Neural progenitor cell (in vitro differentiated cells): Measurements from ENCODE around the gene SARM1. TPM values are rescaled to one million over a fixed set of nuclear protein-coding genes. Genes with fewer than 3 reads are reported as not detected.
A peak's percentile ranks its signal among the peaks of the same experiment; 100 is the strongest.

Experiments used
- DNase-seq: peaks from one replicate; pipeline ENCODE4 v3.0.0-alpha.2; 2016; ENCODE audit warnings: low spot score
- H2AFZ ChIP-seq: fragments of 200-600 bp; sonication (generic); replicated peaks from 2 replicates; pipeline ENCODE4 v1.6.1; 2016; ENCODE audit warnings: antibody characterized with exemption
- H3F3A ChIP-seq: fragments of 200-600 bp; sonication (generic); 2 replicates; pipeline ENCODE4 v1.6.1; 2016; ENCODE audit warnings: antibody characterized with exemption, low read depth
- H3K27ac ChIP-seq: fragments of 200-600 bp; sonication (generic); 2 replicates; pipeline ENCODE4 v1.5.1; 2016; ENCODE audit warnings: mild to moderate bottlenecking
- H3K27me3 ChIP-seq: fragments of 200-600 bp; sonication (generic); 2 replicates; pipeline ENCODE4 v1.6.1; 2016; ENCODE audit warnings: mild to moderate bottlenecking, moderate library complexity
- H3K36me3 ChIP-seq: fragments of 200-600 bp; sonication (generic); 2 replicates; pipeline ENCODE4 v1.5.1; 2016
- H3K4me1 ChIP-seq: fragments of 200-600 bp; sonication (generic); 2 replicates; pipeline ENCODE4 v1.6.1; 2016; ENCODE audit warnings: mixed run types
- H3K4me2 ChIP-seq: fragments of 200-600 bp; sonication (generic); 2 replicates; pipeline ENCODE4 v1.6.1; 2016
- H3K4me3 ChIP-seq: fragments of 200-600 bp; sonication (generic); 2 replicates; pipeline ENCODE4 v1.5.1; 2016
- H3K79me2 ChIP-seq: fragments of 200-600 bp; sonication (generic); 2 replicates; pipeline ENCODE4 v1.6.1; 2016; ENCODE audit warnings: low read depth
- H3K9ac ChIP-seq: fragments of 200-600 bp; sonication (generic); 2 replicates; pipeline ENCODE4 v1.6.1; 2016
- H3K9me3 ChIP-seq: fragments of 200-600 bp; sonication (generic); 2 replicates; pipeline ENCODE4 v1.5.1; 2016; ENCODE audit warnings: low read depth
- H4K20me1 ChIP-seq: fragments of 200-600 bp; sonication (generic); 2 replicates; pipeline ENCODE4 v1.6.1; 2016; ENCODE audit warnings: low read depth
- H3K27ac Mint-ChIP-seq: 3 replicates; pipeline ENCODE4 v1.8.0; 2021; ENCODE audit warnings: mixed read lengths
- H3K27me3 Mint-ChIP-seq: 2 replicates; pipeline ENCODE4 v1.8.0; 2022; ENCODE audit warnings: low read depth, mild to moderate bottlenecking, inconsistent platforms, moderate library complexity, mixed read lengths; ENCODE audit not compliant: insufficient read depth
- H3K36me3 Mint-ChIP-seq: 3 replicates; pipeline ENCODE4 v1.8.0; 2021; ENCODE audit warnings: mixed read lengths
- H3K4me1 Mint-ChIP-seq: 3 replicates; pipeline ENCODE4 v1.8.0; 2021; ENCODE audit warnings: mixed read lengths
- H3K4me3 Mint-ChIP-seq: 3 replicates; pipeline ENCODE4 v1.8.0; 2021; ENCODE audit warnings: mild to moderate bottlenecking, moderate library complexity, mixed read lengths
- H3K9me3 Mint-ChIP-seq: 3 replicates; pipeline ENCODE4 v1.8.0; 2020; ENCODE audit warnings: mixed read lengths
- CTCF ChIP-seq: fragments of 200-600 bp; sonication (generic); IDR thresholded peaks from 2 replicates; pipeline ENCODE4 v1.5.1; 2017; ENCODE audit warnings: antibody characterized with exemption, mild to moderate bottlenecking
- EZH2 ChIP-seq: fragments of 200-600 bp; sonication (generic); IDR thresholded peaks from 2 replicates; pipeline ENCODE4 v1.6.1; 2017; ENCODE audit warnings: antibody characterized with exemption, mild to moderate bottlenecking, moderate library complexity
- EZH2phosphoT487 ChIP-seq: fragments of 200-600 bp; sonication (generic); IDR thresholded peaks from 2 replicates; pipeline ENCODE4 v1.6.1; 2017; ENCODE audit warnings: antibody characterized with exemption
- total RNA-seq: library from RNA; depleted of rRNA; stranded (reverse); fragments of >200 nt; gene quantifications from 2 replicates; pipeline ENCODE4 v1.2.3, GENCODE V29; 2015; ENCODE audit warnings: low replicate concordance

The SARM1 gene
- total RNA-seq, 1 donor from 2014 or later = 3.1 TPM

GRCh38 chr17:28350271-28350670 lies 21.2 kb upstream of the SARM1 start:
- H3K79me2 ChIP-seq = no peaks in the 10 kb centered on the region
- Mint-ChIP-seq H3K9me3 (no peaks in the 10 kb centered on the region), H3K4me1 (peaks cover 10% of the 10 kb centered on the region), H3K4me3 (no peak overlapping the region), H3K27ac (no peak overlapping the region), H3K27me3 (no peaks in the 10 kb centered on the region), H3K36me3 (peaks cover 17% of the 10 kb centered on the region)
- no peak overlapping the region for H3K4me3 ChIP-seq
- H2AFZ ChIP-seq = no peak overlapping the region
- peaks cover 6% of the 10 kb centered on the region for H3K36me3 ChIP-seq
- H3K4me2 ChIP-seq = no peak overlapping the region
- no peak overlapping the region for H3K27ac ChIP-seq
- no peak for TF ChIP-seq CTCF
- no peak overlapping the region for H3K9ac ChIP-seq
- DNase-seq = no peak
- no peaks in the 10 kb centered on the region for H3K9me3 ChIP-seq
- peaks cover 15% of the 10 kb centered on the region for H3F3A ChIP-seq
- H3K27me3 ChIP-seq = no peaks in the 10 kb centered on the region
- peaks cover 4% of the 10 kb centered on the region for H3K4me1 ChIP-seq
- H4K20me1 ChIP-seq = peaks cover 19% of the 10 kb centered on the region

GRCh38 chr17:28357061-28357900 lies 14.2 kb upstream of the SARM1 start, which contains the start of gene POLDIP2:
TSS of gene POLDIP2 (minus strand) at chr17:28357527. CDS start at chr17:28357448, 79 bp downstream.
- Histone ChIP-seq H4K20me1 (no peaks in the 10 kb centered on the region), H3K4me1 (peaks cover 13% of the 10 kb centered on the region), H3K4me3 (peak within 1 kb of the TSS; percentile 83), H3K4me2 (peak within 1 kb of the TSS; percentile 92), H3K9me3 (no peaks in the 10 kb centered on the region), H2AFZ (peak within 1 kb of the TSS; percentile 81), H3K9ac (peak within 1 kb of the TSS; percentile 84), H3F3A (no peaks in the 10 kb centered on the region), H3K36me3 (peaks cover 10% of the 10 kb centered on the region), H3K79me2 (peaks cover 32% of the 10 kb centered on the region), H3K27me3 (no peaks in the 10 kb centered on the region), H3K27ac (no peak within 1 kb of the TSS)
- TF ChIP-seq EZH2 = peak; percentile 30
- TF ChIP-seq EZH2phosphoT487 = no peak
- peak; percentile 7 for TF ChIP-seq CTCF
- Mint-ChIP-seq H3K4me1 (peaks cover 18% of the 10 kb centered on the region), H3K9me3 (no peaks in the 10 kb centered on the region), H3K27ac (peak within 1 kb of the TSS; percentile 44), H3K27me3 (no peaks in the 10 kb centered on the region), H3K36me3 (peaks cover 8% of the 10 kb centered on the region), H3K4me3 (peak within 1 kb of the TSS; percentile 96)
- peak; percentile 98 for DNase-seq

GRCh38 chr17:28357901-28358197 lies 13.6 kb upstream of the SARM1 start:
- no peaks in the 10 kb centered on the region for H3K27me3 Mint-ChIP-seq
- H3K36me3 Mint-ChIP-seq = peaks cover 8% of the 10 kb centered on the region
- H3K4me3 Mint-ChIP-seq = peak overlapping the region; percentile 96
- peak overlapping the region; percentile 28 for H3K27ac Mint-ChIP-seq
- H3K4me1 ChIP-seq = peaks cover 13% of the 10 kb centered on the region
- DNase-seq = no peak
- peak overlapping the region; percentile 81 for H2AFZ ChIP-seq
- peak overlapping the region; percentile 84 for H3K9ac ChIP-seq
- no peaks in the 10 kb centered on the region for H3K9me3 ChIP-seq
- TF ChIP-seq EZH2 (no peak), EZH2phosphoT487 (no peak), CTCF (no peak)
- no peaks in the 10 kb centered on the region for H3K9me3 Mint-ChIP-seq
- peaks cover 32% of the 10 kb centered on the region for H3K79me2 ChIP-seq
- peaks cover 7% of the 10 kb centered on the region for H3K36me3 ChIP-seq
- H3K27ac ChIP-seq = no peak overlapping the region
- peak overlapping the region; percentile 83 for H3K4me3 ChIP-seq
- peaks cover 18% of the 10 kb centered on the region for H3K4me1 Mint-ChIP-seq
- no peaks in the 10 kb centered on the region for H3K27me3 ChIP-seq
- H3K4me2 ChIP-seq = peak overlapping the region; percentile 92
- H3F3A ChIP-seq = no peaks in the 10 kb centered on the region
- no peaks in the 10 kb centered on the region for H4K20me1 ChIP-seq
